ENCODE results near the gene STAMBP.

STAMBP gene

DNA sequence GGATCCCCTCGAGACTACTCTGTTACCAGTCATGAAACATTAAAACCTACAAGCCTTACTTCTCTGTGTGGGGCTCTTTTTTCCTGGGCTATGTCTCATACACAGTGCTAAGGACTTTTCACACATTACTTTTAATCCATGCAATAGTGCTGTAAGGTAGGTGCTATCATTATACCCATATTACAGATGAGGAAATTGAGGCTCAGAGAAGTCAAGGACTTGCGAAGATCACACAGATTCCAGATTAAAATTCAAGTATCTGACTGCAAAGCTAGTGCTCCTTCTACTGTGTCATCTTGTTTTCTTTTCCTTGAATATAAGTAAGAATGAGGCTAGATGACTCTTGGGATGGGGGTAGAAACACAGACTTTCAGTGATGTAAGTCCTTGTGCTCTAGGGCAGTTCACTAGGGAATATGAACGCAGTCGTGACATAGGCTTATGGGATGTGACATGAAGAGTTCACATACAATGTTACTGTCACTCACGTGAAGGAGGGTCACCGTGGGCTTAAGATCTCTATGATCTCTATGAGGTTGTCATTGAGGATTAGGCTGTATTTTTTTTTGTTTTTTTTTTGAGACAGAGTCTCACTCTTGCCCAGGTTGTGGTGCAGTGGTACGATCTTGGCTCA, 91.0 kb downstream of the STAMBP start:
- no peaks in the 10 kb centered on the region for H3K79me2 ChIP-seq (ENCODE audit: low read length)
- no peaks in the 10 kb centered on the region for H3K27me3 ChIP-seq (ENCODE audit: low read depth, low read length)
- H3K4me3 ChIP-seq (ENCODE audit: low read length), result no peak overlapping the region
- TF ChIP-seq, protein P1, sequence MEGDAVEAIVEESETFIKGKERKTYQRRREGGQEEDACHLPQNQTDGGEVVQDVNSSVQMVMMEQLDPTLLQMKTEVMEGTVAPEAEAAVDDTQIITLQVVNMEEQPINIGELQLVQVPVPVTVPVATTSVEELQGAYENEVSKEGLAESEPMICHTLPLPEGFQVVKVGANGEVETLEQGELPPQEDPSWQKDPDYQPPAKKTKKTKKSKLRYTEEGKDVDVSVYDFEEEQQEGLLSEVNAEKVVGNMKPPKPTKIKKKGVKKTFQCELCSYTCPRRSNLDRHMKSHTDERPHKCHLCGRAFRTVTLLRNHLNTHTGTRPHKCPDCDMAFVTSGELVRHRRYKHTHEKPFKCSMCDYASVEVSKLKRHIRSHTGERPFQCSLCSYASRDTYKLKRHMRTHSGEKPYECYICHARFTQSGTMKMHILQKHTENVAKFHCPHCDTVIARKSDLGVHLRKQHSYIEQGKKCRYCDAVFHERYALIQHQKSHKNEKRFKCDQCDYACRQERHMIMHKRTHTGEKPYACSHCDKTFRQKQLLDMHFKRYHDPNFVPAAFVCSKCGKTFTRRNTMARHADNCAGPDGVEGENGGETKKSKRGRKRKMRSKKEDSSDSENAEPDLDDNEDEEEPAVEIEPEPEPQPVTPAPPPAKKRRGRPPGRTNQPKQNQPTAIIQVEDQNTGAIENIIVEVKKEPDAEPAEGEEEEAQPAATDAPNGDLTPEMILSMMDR (IDR thresholded peaks at IDR 0.05; ENCODE audit: low read depth, low read length), result no peak
- no peak for TF ChIP-seq EZH2phosphoT487 (IDR thresholded peaks at IDR 0.05; ENCODE audit: low read depth)
- H4K20me1 ChIP-seq (ENCODE audit: insufficient read depth, low read length), result no peaks in the 10 kb centered on the region
- no peaks in the 10 kb centered on the region for H3K9me3 ChIP-seq (ENCODE audit: insufficient read depth, low read length)
- no peak overlapping the region for H3K4me2 ChIP-seq (ENCODE audit: low read length)
- H3K4me1 ChIP-seq (ENCODE audit: low read length), result no peaks in the 10 kb centered on the region
- H3K9ac ChIP-seq (ENCODE audit: low read length), result no peak overlapping the region
- no peak overlapping the region for H3K27ac ChIP-seq (ENCODE audit: low read length)
- peaks cover 46% of the 10 kb centered on the region for H3K36me3 ChIP-seq (replicated peaks; ENCODE audit: low read depth, low read length)
- H2AFZ ChIP-seq (ENCODE audit: low read depth, low read length), result no peak overlapping the region

DNA sequence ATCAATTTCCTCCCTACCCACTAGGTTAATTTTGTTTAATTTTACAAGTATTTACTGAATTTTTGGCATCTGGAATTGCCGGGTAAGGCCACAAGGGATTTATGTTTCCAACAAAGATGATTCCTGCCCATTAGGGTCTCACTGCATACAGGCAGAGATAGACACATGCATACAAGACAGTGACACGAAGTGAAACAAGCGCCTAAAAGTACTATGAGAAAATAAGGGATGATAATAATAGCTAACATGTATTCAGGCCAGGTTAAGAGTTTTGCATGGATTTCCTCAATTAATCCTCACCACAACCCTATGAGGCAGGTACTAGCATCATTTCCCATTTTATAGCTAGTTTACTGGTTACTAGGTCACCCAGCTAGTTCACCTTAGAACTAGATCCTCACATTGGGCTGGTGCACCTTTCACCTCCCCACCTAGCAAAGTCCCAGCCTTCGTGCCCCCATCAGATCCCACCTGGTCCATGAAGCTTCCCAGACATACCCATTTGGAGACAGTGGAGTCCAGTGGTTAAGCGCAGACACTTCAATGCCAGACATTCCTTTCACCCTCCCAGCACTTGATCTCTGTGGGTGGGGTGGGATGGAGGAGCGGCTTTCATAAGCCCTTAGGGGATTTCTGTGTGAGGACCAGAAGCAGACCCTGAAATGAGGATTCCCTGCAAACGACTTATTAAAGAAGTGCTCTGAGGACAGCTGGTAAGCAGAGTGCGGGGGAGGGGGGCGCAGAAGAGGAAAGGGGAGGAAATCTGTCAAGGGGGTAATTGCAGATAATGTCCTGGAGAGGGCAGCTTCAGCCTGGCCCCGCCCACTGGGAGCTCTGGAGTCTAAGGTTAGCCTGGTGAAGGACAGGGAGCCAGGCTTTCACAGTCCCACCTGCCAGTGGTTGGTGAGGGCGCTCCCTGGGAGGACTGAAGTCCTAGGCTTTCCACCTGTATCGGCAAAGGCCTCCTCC, 92.1 kb downstream of the STAMBP start:
- no peak overlapping the region for H2AFZ ChIP-seq (ENCODE audit: low read depth, low read length)
- H4K20me1 ChIP-seq (ENCODE audit: insufficient read depth, low read length), result no peaks in the 10 kb centered on the region
- TF ChIP-seq, protein P1 (IDR thresholded peaks at IDR 0.05; ENCODE audit: low read depth, low read length), result peak; percentile 30
- TF ChIP-seq EZH2phosphoT487 (IDR thresholded peaks at IDR 0.05; ENCODE audit: low read depth), result no peak
- H3K79me2 ChIP-seq (ENCODE audit: low read length), result no peaks in the 10 kb centered on the region
- peaks cover 37% of the 10 kb centered on the region for H3K36me3 ChIP-seq (replicated peaks; ENCODE audit: low read depth, low read length)
- no peaks in the 10 kb centered on the region for H3K9me3 ChIP-seq (ENCODE audit: insufficient read depth, low read length)
- no peak overlapping the region for H3K4me3 ChIP-seq (ENCODE audit: low read length)
- peaks cover 10% of the 10 kb centered on the region for H3K4me1 ChIP-seq (ENCODE audit: low read length)
- H3K9ac ChIP-seq (ENCODE audit: low read length), result no peak overlapping the region
- H3K27ac ChIP-seq (ENCODE audit: low read length), result no peak overlapping the region
- no peak overlapping the region for H3K4me2 ChIP-seq (ENCODE audit: low read length)
- H3K27me3 ChIP-seq (ENCODE audit: low read depth, low read length), result no peaks in the 10 kb centered on the region

DNA sequence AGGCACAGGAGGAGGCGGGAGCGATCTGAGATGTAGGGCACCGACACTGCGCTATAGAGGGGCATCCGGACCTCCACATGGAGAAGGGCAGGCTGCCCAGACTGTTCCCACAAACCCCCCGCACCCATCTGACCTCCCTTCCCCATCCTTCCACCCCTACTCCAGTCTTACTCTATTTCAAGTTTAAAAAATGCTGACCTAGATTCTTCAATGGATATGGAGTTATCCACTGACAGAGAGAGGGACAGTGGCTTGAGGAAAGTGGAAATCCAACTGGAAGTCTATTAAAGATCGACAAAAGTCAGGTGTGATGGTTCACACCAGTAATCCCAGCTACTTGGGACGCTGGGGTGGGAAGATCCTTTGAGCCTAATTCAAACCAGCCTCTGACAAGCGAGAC, 92.8 kb downstream of the STAMBP start:
- no peaks in the 10 kb centered on the region for H3K9me3 ChIP-seq (ENCODE audit: insufficient read depth, low read length)
- no peaks in the 10 kb centered on the region for H4K20me1 ChIP-seq (ENCODE audit: insufficient read depth, low read length)
- H2AFZ ChIP-seq (ENCODE audit: low read depth, low read length), result no peak overlapping the region
- H3K36me3 ChIP-seq (replicated peaks; ENCODE audit: low read depth, low read length), result peaks cover 33% of the 10 kb centered on the region
- peaks cover 14% of the 10 kb centered on the region for H3K4me1 ChIP-seq (ENCODE audit: low read length)
- H3K4me3 ChIP-seq (ENCODE audit: low read length), result no peak overlapping the region
- no peaks in the 10 kb centered on the region for H3K27me3 ChIP-seq (ENCODE audit: low read depth, low read length)
- H3K9ac ChIP-seq (ENCODE audit: low read length), result no peak overlapping the region
- no peak overlapping the region for H3K4me2 ChIP-seq (ENCODE audit: low read length)
- no peak for TF ChIP-seq EZH2phosphoT487 (IDR thresholded peaks at IDR 0.05; ENCODE audit: low read depth)
- TF ChIP-seq, protein P1 (IDR thresholded peaks at IDR 0.05; ENCODE audit: low read depth, low read length), result no peak
- H3K79me2 ChIP-seq (ENCODE audit: low read length), result no peaks in the 10 kb centered on the region
- H3K27ac ChIP-seq (ENCODE audit: low read length), result no peak overlapping the region

DNA sequence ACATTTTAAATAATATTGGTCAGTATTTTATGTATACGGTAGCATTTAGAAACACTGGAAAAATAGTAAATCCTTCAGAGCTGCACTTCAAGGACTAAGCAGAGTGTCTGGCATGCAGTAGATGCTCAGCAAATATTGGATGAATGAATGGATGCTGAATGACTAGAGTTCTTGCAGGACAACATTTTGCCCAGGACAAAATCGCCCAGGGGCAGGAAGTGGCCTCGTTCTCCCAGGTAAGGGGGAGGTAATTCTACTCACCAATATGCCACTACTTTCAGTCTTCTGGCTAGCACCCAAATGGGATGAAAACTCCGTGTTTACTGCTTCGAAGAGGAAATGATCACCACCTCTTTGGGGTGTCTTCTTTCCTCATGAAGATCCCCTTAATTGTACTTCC, 93.9 kb downstream of the STAMBP start:
- Histone ChIP-seq H3K27me3 (ENCODE audit: low read depth, low read length) (no peaks in the 10 kb centered on the region), H3K9me3 (ENCODE audit: insufficient read depth, low read length) (no peaks in the 10 kb centered on the region), H3K9ac (ENCODE audit: low read length) (no peak overlapping the region), H3K4me1 (ENCODE audit: low read length) (peaks cover 16% of the 10 kb centered on the region), H4K20me1 (ENCODE audit: insufficient read depth, low read length) (no peaks in the 10 kb centered on the region), H3K79me2 (ENCODE audit: low read length) (peaks cover 10% of the 10 kb centered on the region), H3K4me2 (ENCODE audit: low read length) (no peak overlapping the region), H3K36me3 (replicated peaks; ENCODE audit: low read depth, low read length) (peaks cover 25% of the 10 kb centered on the region), H3K27ac (ENCODE audit: low read length) (no peak overlapping the region), H3K4me3 (ENCODE audit: low read length) (no peak overlapping the region), H2AFZ (ENCODE audit: low read depth, low read length) (no peak overlapping the region)
- TF ChIP-seq, protein P1 (IDR thresholded peaks at IDR 0.05; ENCODE audit: low read depth, low read length), result no peak
- no peak for TF ChIP-seq EZH2phosphoT487 (IDR thresholded peaks at IDR 0.05; ENCODE audit: low read depth)

Data from OCI-LY3 (cell line).